Stimulated activated naive CD4-positive, alpha-beta T cell (primary cell): ENCODE results near the gene KDELR1.

Source experiments
- DNase-seq, 6 experiments: peaks; one replicate each; lab custom pipeline; 2025; lab: John Stamatoyannopoulos, UW

The KDELR1 gene

DNA sequence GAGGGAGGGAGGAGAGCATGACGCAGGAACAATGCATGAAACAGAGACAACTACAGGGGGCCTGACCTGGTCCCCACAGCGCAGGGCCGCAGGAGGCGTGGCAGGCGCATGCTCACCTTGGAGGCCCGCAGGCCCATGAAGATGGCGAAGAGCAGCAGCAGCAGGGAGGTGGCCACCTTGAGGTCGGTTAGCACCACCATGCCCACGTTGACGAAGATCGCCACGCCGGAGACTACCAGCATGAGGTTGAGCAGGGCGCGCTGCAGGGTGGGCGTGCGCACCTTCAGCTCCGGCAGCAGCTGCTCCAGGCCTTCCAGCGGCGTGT, 49.0 kb downstream of the KDELR1 start:
- no peak for DNase-seq

DNA sequence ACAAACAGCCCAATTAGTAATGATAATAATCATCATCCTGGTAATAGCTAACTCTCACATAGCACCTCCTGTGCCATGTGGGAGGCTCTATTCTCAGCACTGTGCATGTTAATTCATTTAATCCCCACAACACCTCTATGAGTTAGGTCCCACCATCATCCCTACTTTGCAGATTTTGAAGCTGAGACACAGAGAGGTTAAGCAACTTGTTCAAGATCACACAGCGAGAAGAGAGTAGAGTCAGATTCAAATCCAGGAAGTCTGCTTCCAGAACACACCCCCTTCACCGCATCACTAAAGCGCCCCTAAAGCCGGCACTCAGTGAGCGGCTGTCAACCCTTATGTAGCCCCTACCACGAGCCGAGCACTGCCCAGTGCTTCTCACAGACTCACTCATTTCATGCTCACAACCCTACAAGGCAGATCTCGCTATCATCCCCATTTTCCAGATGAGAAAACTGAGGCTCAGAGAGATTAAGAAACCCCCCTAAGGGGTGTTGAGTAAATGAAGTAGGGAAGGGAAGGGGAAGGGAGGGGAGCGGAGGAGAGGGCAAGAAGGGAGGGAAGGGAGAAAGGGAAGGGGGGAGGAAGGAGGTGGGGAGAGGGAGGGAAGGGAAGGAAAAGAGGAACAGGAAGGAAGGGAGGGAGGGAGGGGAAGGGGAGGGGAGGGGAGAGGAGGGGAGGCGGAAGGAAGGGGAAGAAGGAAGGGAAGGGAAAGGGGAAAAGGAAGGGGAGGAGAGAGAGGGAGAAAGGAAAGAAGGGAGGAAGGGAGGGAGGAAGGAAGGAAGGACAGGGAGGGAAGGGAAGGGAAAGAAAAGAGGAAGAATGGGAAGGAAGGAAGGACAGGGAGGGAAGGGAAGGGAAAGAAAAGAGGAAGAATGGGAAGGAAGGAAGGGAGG, 49.6 kb downstream of the KDELR1 start:
- DNase-seq, result no peak

DNA sequence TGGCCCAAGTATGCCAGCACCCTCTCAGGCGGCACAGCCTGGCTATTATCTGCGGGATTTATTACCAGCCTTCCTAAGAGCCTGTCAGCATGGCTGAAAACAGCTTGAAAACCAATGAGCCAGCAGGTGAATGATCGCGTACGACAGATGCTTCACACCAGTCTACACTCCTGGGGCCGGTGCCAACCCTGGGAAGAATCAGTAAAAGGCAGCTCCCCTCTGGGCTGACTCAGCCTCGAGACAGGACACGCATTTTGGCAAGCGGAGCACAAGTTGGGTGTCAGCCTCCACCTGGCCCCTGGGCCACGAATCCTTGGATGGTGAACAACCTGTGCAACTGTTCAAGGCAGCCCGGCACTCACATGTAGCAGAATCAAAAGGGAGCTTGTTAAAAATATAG, 50.4 kb downstream of the KDELR1 start:
- no peak for DNase-seq

DNA sequence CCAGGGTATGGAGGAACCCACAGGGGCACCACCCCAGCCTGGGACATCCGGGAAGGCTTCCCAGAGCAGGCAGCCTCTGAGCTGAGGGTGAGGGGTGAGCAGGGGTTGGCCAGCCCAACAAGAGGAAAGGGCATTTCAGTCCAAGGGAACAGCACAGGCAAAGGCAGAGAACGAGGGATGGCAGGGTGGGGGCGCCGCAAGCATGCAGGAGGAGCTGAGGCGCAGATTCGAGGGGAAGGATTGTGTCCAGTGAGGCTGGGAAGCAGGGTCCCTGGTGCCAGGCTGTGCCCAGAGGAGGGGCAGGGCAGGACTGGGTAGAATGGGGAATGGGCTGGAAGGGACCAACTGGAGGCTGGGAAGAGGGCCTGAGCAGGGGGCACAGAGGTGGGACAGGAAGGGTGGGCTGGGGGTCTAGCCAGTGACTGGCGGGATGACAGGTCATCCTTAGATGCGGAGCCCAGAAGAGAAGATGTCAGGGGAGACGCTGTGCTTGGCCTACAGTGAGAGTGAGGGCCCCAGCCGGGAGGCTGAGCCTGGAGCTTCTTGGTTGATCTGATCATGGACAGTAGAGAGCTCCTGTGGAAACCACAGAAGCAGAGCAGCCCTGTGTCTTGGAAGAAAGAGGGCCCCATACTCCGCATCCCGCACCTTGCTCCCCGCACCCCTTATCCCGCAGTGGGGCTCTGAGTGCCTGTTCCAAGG, 52.4 kb downstream of the KDELR1 start:
- DNase-seq, result no peak

- DNase-seq, result no peak
Measured at GRCh38 chr19:48338253-48338755, 53.0 kb downstream of the KDELR1 start.

DNA sequence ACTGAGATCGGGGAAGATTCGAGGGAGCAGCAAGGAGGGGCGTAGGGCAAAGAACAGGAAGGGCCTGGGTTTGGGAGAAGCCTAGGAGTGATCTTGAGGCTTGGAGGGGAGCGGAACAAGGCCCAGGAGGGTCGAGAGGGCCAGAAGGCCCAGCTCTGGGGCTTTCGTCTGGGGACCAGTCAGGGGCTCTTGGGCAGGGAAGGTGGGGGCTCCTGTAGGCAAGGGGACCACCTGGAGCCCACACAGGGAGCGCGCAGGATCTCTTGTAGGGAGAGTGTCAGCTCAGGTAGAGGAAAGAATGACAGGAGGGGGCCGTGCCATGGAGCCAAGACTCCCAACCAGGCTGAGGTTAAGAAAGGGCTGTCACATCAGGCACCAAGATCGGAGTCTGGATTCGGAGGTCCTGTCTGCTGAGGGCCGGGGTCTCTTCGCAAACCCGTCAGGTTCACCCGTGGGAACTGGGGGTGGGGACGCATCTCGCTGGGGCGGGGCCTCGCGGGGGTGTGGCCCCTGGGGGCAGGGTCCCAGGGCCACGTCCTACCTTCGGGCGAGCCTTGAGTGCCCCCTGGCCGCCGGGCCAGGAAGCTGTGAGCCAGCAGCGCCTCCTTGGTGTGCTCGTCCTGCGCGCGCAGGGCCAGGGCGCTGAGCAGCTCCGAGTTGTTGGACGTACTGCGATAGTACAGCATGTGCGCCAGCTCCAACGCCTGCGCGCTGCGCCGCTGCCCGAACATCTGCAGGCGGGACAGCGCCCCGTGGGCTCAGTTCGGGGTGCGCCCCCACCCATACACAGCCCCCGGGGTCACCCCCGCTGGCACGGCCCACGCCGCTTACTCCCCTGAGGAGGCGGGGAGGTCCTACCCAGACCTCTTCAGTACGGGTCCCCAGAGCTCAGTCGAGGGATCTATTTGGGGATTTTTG, 57.6 kb downstream of the KDELR1 start:
- peak; percentile 88 to 94 (median 91) for DNase-seq

DNA sequence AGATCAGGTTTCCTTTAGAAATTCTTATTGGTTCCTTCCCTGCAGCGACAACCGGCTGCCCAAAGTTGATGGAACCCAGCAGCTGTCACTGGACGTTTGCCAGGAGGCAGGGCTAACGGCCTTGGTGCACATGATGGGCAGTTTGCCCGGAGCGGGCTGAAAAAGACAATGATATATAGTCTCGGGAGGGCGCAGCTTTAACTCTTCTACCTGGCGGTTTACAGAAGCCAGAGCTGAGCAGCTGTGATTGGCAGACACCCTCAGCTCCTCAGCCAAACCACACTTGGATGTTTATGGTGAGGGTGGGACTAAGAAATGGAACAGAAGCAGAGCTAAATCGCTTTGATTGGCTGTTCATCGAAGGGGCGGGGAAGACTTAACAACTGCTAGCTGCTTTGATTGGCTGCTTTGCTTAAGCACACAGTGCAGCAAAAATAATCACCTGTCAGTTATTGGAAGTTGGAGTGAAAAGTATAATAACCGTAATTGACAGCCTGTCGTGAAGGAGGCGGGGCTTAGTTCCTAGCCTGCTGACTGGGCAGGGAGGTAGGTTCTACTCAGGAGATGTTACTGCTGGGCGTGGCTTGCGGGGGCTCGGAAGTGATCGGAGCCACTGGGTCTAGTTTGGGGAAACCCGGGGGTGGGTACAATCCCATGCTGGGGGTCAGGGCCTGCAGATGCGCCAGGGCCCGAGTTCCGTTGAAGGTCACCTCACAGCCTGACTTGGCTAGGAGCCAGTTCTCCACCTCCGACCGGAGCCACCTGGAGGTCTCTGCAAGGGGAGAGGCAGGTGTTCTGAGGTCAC, 58.5 kb downstream of the KDELR1 start:
- DNase-seq, result peak; percentile 85 to 99 (median 97)
